Measurements from ENCODE around the gene EPS8L3.
"Not testable (repeated sequence)": the region's sequence is repeated elsewhere in the genome, so short reads cannot be mapped to it uniquely, and the experiment has no call there.

Gene EPS8L3

DNA sequence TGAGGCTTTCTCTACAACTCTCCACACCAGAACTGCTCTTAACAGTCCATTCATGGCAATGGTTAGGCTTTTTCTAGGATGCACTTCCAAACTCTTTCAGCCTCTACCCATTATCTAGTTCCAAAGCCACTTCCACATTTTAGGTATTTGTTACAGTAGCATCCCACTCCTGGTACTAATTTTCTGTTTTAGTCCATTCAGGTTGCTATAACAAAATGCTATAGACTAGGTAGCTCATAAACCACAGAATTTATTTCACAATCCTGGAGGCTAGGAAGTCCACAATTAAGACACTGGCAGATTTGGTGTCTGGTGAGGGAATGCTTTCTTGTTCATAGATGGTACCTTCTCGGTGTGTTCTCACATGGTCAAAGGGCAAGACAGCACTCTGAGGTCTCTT lies 17.3 kb upstream of the EPS8L3 start:
- DNase-seq (ENCODE audit: low read depth in 3 of 3), result no peak

DNA sequence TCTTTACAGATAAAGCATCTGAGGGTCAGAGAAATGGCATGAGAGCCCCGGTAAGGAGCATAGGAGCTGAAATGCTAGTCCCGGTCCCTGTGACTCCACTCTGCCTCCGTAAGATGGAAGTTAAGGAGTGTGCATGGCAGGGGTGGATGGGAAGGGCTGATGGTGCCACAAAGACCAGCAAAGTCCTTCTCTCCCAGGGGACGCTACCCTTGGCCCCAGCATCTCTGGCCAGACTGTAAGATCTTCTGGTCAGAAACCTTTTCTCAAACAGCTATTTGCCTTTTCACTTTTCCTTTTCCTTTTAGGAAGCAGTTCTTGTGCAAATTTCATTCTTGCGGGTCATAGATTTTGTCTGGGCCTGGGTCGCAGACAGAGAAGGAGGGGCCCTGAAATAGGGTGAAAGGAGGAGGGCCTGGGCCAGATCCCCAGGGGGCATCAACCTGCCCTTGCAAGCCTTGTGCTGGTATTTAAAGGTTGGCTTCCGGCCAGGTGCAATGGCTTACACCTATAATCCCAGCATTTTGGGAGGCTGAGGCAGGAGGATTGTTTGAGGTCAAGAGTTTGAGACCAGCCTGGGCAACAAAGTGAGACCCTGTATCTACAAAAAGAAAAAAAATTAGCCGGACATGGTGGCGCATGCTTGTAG lies 14.4 kb upstream of the EPS8L3 start:
- DNase-seq (ENCODE audit: low read depth in 3 of 3), result no peak

DNA sequence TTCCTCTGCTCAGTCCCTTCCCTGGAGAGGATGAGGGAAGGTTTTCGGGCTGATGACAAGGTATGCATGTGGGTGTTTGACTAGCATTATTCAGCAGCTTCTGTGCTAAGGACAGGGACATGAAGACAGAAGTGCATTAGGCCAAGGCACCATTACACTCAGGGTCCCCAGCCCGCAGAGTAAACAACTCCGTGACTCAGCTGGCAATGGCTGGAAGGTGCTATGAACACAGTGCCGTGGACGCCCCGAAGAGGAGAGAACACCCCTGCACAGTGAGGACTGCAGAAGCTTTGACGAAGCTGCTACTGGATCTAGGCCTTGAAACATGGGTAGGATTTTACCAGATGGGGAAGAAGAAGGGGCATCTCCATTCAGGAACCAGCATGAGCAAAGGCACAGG lies 13.7 kb upstream of the EPS8L3 start:
- DNase-seq (ENCODE audit: low read depth in 3 of 3), result no peak

DNA sequence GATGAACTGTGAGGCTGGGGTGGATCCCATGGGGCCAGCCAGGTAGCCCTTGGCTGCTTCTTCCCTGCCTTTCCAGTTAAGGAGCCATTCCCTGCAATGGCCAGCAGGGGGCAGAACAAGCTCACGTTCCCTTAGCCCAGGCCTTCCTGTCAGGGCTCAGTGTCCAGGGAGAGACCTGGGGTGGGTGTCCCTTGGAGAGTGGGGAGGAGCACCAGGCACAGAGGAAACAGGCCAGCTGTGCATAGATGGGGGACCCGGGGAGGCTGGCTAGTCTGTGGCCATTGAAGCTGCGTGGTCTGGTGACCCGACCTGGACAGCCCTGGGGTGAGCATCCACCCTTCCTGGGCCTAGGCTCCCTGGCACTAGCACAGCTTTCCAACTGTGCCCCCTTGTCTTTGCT lies 13.2 kb upstream of the EPS8L3 start:
- peak; percentile 53 to 63 (median 59) for DNase-seq (ENCODE audit: low read depth in 3 of 3)

DNA sequence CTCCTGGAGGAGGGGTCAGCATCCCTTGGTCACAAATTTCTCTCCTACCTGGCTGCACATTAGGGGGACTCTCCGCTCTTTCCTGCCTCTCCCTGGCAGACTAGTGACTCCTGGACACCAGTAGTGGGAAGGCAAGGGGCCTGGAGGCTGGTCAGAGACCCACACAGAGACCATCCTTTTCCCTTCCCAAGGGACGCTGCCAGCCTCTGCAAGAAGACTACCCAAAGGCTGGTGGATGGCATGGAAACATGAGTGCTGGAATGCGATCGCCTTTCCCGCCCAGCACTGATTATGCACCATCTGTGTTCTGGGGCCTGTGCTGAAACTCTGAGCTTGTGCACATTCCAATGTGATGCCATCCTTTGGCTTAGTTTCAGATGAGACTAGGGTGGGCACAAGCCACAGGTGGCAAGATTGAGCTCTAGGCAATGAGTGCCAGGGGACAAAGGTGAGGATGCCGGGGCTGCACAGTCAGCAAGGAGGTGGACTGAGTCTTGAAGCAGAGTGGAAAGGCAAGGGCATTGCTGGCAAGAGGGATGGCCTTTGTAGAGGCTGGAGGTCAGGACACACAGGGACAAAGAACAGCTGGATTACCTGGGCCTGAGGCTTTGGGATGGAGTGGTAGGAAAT lies 12.6 kb upstream of the EPS8L3 start:
- no peak for DNase-seq (ENCODE audit: low read depth in 3 of 3)

DNA sequence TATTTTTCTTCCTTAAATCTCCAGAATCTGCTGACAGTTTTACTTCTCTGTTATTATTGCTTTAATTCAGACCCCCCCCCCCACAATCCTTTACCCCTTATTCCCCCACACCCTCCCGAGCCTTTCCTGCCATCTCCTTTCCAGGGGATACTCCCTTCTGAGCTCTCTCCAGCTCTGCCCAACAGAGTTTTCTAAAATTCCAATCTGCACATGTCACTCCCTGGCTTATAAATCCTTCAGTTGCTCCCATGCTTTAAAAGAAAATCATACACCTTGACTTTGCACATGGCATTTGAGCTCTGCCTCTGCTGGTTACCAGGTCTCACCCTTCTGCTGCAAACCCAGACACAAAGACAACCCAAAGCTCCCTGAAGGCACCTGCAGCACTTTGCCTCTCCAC lies 11.7 kb upstream of the EPS8L3 start:
- no peak for DNase-seq (ENCODE audit: low read depth in 3 of 3)

DNA sequence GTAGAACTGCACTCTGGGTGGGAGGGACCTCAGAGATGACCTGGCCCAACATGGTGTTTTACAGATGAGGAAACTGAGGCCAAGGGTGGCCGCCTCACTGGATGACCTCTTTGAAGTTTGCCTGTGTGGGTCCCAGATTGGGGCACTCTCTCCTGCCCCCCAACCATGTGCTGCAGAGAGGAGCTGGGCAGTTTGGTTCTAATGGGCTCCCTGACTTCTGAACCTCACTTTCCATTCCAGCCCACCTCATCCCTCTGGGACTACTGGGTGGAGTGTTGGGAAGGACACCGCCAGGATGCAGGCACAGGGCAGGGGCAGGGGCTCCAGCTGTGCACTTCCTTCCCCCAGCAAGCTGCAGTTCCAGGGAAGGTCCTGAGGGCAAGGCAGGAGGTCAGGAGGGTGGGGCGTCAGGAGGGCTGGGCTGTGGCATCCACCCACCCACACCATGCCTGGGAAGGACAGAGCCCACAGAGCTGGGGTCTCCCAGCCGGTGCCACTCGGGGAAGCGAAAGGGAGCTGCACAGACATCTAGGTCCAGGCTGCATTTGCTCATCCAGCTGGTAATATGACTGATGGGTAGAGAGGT lies 10.3 kb upstream of the EPS8L3 start:
- no peak for DNase-seq (ENCODE audit: low read depth in 3 of 3)

DNA sequence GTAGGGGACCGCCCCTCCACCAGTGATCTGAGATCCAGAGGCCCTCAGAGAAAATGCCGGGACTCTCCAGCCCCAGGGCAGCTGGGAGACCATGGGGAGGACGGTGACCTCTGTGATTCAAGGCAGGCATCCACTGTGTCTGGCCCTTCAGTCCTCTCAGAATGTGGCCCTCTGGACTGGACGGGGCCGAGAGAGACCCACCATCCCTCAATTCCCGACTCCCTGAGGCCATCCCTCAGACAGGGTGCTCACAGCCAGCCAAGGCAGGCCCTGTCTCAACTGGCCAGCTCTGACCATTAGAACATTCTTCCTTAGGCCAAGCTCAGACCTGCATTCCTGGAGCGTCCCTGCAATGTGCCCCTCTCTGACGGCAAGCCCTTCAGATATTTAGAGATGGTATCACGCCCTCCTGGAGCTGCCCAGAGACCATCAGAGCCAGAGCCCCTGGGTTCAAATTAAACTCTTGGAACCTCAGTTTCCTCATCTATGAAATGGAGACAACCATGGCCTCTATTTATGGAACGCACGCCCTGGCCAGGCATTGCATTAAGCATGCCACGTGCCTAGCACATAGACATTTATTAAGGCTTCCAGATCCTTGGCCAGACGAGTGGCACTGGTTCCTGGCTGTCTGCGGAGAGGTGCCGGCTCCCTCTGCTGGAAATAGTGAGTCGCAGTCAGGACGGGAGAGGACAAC lies 9.6 kb upstream of the EPS8L3 start:
- peak in 2 of 3 experiments; percentile 37 to 45 for DNase-seq (ENCODE audit: low read depth in 3 of 3)

DNA sequence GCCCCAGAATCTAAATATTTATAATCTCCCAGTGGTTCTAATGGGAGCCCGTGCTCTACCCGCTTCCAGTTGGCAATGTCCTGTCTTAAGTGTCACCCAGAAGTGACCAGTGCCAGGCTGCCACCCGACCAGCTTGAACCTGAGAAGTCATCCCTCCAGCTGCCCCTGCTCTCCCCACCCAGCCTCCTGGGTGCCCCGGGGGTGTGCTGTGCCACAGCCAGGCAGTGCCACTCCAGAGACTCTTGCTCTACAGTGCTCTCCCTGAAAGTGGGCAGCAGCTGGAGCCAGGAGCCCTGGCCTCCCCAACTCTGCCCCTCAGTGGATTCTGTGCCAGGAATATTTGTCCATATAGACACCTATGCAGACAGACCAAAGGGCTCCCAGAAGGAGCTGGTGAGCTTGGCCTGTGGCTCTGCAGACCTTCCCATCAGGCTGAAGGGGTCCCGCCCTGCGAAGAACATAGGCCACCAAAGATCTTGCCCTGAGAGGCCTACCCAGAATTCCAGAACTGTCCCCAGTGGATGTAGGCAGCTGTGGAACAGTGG lies 9.0 kb upstream of the EPS8L3 start:
- DNase-seq (ENCODE audit: low read depth in 3 of 3), result no peak

DNA sequence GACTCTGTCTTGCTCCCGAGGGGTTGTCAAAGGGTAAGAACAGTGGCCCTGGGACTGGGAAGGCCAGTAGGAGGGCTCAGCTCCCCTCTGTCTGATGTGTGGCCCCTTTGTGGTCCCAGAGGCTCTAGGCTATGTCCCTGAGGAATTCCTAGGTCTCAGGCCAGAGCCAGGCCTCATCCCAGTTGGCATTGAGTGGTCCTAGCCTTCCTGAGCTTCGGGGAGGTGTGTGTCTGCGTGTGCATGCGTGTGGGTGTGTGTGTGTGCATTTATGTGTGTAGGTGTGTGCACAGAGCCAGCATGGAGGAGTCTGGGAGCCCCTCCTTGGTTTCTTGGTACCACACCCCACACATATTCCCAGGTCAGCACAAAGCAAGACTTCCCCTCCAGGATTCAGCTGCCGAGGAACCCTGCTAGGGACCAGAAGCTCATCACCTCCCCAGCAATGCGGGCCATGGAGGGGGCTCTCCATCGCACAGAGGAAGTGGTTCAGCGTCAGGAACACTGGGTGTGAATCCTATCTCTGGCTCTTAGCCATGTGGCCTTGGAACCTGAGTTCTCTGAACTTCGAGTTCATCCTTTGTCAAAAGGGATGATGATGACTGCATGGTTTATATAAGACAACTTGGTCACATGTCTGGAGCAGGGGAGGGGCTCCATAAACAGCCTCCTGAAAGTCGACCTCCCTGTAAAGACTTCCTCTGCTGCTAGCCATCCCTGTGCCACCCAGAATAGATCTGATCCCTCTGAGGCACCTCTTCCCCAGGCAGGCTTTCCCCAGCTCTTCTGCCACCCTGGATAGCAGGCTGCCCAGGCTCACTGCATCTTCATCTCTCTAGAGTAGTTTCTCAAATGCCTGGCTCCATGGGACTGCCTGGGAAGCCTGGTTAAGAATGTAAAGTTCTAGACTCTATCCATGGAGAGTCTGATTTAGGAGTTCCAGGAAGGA lies 8.3 kb upstream of the EPS8L3 start:
- no peak for DNase-seq (ENCODE audit: low read depth in 3 of 3)

DNA sequence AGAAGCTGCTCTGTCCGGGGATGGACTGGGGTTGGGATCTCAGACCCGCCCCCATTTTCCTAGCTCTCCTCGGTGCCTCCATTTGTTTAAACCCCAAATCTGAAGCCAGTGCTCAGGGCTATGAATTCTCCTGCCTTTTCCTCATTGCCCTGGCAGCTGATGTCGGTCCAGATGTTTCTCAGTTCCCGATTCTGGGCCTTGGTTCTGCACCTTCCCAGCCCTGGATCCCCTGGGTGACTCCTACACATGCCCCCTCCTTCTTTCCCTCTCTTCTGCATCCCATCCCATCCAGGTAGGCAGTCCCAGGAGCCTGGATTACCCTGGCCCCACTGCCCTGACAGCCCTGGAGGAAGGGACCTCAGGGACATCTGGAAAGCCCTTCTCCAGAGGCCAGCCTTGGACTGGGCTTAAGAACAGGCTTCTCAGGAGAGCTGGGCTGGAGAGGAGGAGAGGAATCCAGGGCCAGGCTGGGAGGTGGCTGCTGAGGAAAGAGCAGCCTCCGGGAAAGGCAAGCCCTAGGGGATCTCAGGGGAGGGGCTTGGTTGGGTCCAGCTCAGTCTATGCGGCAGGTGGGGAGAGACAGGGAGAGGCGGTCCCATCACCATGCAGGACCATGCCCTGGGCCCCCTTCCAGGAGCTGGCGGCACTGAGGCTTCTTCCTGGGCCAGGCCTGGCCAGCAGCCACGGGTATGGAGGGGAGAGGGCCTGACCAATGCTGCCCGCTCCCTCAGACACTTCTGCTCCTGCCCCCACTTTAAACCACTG lies 6.8 kb upstream of the EPS8L3 start:
- no peak for DNase-seq (ENCODE audit: low read depth in 3 of 3)

DNA sequence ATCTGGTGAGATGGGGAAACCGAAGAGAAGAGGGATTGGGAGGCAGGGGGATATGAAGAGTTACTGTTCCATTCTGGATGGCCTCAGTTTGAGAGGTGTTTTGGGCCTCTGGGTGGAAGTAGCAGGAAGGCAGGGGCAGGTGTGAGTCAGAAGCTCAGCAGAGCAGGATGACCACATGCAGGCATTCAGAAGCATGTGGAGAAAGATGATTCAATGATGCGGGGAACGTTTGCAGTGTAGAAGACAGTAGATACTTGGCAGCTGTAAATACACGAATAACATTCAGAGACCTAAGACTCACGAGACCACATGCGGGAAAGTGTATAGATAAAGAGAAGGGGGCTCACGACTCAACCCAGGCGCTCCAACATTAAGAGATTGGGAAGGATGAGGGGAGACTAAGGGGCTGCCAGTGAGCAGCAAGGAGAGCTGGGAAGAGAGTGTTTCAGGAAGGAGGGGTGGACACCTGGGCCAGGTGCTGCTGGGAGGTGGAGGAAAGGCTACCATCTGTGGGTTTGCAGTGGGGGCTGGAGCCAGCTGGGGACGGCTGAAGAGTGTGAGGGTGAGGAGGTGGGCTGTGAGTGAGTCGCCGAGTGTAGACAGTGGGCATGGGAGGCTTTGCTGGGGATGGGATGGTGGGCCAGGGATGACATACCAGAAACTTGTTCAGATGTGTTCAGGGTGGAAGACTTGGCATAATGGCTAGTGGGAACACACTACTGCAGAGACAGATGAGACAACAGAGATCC lies 5.8 kb upstream of the EPS8L3 start:
- no peak for DNase-seq (ENCODE audit: low read depth in 3 of 3)

DNA sequence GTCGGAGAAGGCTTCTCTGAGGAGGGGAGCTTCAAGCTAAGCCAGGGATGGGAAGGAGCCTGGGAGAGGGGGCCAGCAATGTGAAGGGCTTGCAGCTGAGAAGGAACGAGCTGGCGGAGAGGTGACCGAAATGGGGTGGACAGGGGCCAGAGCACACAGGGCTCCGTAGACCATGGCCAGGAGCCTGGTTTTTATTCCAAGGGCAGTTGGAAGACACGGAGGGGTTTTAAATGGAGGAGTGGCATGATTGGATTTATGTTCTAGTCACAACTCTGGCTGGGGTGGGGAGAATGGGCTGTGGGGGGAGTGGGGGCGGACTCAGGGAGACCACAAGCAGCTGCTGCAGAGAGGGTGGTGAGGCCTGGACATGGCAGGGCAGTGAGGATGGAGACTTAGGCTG lies 5.1 kb upstream of the EPS8L3 start:
- DNase-seq (ENCODE audit: low read depth in 3 of 3), result no peak

DNA sequence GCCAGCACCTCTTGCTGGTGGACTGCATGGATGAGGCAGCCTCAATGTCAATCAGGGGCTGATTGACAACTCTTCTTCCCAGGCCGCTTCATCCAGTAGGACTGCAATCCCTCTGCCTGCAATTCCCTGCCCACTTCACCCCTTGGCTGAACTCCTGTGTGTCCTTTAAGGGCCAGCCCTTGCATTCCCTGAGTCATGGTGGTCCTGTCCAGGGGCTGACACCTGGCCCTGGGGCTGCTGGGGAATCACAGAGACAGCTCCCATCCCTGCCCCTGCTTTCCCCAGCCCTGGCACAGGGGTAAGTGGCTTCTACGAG lies 4.6 kb upstream of the EPS8L3 start:
- DNase-seq (ENCODE audit: low read depth in 3 of 3), result no peak

DNA sequence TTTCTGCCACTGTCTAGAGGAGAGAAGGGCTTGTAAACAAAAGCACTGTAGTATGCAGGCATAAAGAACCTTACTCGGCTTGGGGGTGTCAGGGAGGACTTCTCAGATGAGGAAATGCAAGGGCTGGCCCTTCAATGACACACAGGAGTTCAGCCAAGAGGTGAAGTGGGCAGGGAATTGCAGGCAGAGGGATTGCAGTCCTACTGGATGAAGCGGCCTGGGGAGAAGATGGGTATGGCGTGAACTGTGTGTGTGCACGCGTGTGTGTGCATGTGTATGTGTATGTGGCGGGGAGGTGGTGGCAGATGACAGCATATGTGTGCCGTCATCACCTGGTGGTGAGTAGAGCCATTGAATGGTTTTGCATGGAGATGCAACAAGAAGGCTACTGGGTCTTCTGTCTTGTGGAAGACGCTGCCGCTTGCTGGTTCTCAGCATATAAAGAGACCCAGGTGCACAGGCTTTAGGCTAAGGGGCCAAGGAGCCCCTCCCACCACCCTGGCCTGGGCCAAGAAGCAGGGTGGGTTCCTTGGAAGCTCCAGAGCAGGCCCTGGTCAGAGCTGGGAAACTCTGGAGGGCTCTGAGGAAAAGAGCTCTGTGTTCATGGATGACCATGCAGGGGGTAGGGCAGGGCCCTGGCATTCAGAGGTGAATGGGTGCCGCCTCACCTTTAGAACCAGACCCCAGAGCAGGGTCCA lies 4.1 kb upstream of the EPS8L3 start:
- DNase-seq (ENCODE audit: low read depth in 3 of 3), result no peak

DNA sequence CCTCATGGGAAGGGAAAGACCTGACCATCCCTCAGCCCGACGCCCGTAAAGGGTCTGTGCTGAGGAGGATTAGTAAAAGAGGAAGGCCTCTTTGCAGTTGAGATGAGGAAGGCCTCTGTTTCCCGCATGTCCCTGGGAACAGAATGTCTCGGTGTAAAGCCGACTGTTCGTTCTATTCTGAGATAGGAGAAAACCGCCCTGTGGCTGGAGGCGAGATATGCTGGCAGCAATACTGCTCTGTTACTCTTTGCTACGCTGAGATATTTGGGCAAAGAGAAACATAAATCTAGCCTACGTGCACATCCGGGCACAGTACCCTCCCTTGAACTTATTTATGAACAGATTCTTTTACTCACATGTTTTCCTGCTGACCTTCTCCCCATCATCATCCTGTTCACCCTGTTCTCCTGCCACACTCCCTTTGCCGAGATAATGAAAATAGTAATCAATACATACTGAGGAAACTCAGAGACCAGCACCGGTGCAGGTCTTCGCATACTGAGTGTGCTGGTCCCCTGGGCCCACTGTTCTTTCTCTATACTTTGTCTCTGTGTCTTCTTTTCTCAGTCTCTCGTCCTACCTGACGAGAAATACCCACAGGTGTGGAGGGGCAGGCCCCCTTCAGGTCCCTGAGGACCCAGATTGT lies 3.4 kb upstream of the EPS8L3 start:
- DNase-seq (ENCODE audit: low read depth in 3 of 3), result not testable (repeated sequence)

DNA sequence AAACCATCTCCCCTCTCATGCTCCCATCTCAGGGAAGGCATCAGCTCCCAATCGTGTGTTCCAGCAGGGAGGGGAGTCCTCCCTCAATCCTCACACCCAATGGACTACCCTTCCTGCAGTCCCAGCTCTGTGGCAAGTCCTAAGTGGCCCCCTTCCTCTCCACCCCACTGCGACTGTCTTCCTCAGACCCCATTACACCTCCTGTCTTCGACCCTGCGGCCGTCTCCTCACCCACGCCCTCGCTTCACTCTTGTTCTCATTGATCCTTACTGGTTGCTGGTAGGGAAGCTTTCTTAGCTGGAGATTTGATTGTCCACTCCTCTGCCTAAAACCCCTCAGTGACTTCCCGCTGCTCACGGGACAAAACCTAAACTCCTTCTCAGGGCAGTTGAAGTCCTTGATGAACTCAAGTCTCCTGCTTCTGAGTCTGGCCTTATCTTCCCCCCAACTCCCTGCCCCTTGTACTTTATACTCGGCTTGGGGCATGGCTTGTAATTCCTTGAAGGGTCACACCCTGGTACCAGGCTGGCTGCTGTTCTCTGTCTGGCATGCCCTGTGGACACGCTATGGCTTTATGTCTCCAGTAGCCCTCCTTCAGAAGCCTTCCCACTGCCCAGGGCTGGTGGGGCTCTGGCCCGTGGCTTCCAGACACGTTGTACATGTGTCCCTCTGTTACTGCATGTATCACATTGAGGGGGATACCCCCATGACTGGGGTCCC lies 2.3 kb upstream of the EPS8L3 start:
- DNase-seq (ENCODE audit: low read depth in 3 of 3), result no peak

DNA sequence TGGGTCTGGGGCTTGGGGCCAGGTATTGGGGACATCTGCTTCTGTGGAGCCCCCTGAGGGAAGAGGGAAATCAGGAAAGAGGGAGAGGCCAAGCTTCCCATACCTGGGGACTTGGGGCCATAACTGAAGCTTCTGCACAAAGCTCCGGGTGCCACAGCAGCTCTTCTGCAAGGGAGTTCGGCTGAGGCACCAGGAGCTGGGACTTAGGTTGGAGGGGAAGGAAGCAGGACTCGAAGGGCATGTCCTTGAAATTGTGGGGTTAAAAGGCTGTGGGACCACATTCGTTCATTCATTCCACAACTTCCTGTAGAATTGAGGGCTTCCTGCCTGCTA lies 1.7 kb upstream of the EPS8L3 start:
- DNase-seq (ENCODE audit: low read depth in 3 of 3), result no peak

All from stimulated activated CD4-positive, alpha-beta T cell treated with anti-CD3 and anti-CD28 coated beads, TNF-alpha, amount 100 ng/mL, for 4 hours (primary cell).